SU-DHL-6 (cell line): ENCODE data around the gene MTHFR.

Experiments
- EZH2phosphoT487 ChIP-seq: fragments of 200-600 bp; sonication (generic), shearing (Covaris generic); conservative IDR thresholded peaks from 2 replicates; pipeline ENCODE4 v1.6.1; 2018; ENCODE audit warnings: mild to moderate bottlenecking, antibody characterized with exemption, low read length, moderate library complexity, mixed read lengths
- TF ChIP-seq, protein P1 (sequence below): fragments of 200-600 bp; sonication (generic); IDR thresholded peaks from one replicate; pipeline ENCODE4 v1.5.1; 2017; ENCODE audit warnings: antibody characterized with exemption, mild to moderate bottlenecking, low read length, moderate library complexity; ENCODE audit not compliant: insufficient read depth, poor library complexity, severe bottlenecking

- TF ChIP-seq, protein P1, sequence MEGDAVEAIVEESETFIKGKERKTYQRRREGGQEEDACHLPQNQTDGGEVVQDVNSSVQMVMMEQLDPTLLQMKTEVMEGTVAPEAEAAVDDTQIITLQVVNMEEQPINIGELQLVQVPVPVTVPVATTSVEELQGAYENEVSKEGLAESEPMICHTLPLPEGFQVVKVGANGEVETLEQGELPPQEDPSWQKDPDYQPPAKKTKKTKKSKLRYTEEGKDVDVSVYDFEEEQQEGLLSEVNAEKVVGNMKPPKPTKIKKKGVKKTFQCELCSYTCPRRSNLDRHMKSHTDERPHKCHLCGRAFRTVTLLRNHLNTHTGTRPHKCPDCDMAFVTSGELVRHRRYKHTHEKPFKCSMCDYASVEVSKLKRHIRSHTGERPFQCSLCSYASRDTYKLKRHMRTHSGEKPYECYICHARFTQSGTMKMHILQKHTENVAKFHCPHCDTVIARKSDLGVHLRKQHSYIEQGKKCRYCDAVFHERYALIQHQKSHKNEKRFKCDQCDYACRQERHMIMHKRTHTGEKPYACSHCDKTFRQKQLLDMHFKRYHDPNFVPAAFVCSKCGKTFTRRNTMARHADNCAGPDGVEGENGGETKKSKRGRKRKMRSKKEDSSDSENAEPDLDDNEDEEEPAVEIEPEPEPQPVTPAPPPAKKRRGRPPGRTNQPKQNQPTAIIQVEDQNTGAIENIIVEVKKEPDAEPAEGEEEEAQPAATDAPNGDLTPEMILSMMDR: no peak
- no peak for TF ChIP-seq EZH2phosphoT487
Observed at GRCh38 chr1:11786168-11786567, 19.6 kb downstream of the MTHFR start.
